Renal pelvis (tissue), 4 donors: Measurements from ENCODE around the gene NT5M. TPM values are rescaled to one million over a fixed set of nuclear protein-coding genes. Genes with fewer than 3 reads are reported as not detected.
"Not testable (repeated sequence)": the region's sequence is repeated elsewhere in the genome, so short reads cannot be mapped to it uniquely, and the experiment has no call there.

Experiments used
- DNase-seq: peaks from one replicate; pipeline ENCODE4 v3.0.0-alpha.2; 2013
- polyA plus RNA-seq, 3 donors: library from polyadenylated mRNA; unstranded; fragments of 120-200 nt; gene quantifications; one replicate each; pipeline ENCODE4 v1.2.1, GENCODE V29; 2013; ENCODE audit not compliant: insufficient read length in 3 of 3

The NT5M gene
- polyA plus RNA-seq, 3 donors, result 5.6 to 5.9 (median 5.8) TPM

GRCh38 chr17:17372856-17373520 is 69.8 kb downstream of the NT5M start:
- DNase-seq, result no peak

DNA sequence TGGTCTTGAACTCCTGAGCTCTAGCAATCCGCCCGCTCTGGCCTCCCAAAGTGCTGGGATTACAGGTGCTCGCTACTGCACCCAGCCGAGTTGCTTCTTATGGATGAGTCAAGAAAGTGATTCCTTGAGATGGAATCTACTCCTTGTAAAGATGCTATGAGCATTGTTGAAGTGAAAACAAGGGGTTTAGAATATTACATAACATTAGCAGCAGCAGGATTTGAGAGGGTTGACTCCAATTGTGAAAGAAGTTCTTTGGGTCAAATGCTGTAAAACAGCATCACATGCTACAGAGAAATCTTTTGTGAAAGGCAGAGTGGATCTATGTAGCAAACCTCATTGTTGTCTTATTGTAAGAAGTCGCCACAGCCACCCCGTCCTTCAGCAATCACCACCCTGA is 72.7 kb downstream of the NT5M start:
- no peak for DNase-seq

DNA sequence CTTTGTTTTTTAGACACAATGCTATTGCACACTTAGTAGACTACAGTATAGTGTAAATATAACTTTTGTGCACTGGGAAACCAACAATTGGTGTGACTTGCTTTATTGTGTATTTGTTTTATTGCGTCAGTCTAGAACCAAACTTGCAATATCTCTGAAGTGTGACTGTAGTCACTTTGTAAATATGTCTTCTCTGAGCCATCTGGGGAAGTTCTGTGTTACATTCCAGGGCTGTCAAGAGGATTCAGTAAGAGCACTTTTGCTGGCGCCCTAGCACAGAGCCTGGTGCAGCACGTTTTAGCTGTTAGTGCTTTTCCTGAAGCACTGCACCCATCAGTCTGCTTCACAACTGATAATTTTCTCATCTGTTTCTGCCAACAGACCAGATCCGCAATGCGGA is 73.2 kb downstream of the NT5M start:
- no peak for DNase-seq

DNA sequence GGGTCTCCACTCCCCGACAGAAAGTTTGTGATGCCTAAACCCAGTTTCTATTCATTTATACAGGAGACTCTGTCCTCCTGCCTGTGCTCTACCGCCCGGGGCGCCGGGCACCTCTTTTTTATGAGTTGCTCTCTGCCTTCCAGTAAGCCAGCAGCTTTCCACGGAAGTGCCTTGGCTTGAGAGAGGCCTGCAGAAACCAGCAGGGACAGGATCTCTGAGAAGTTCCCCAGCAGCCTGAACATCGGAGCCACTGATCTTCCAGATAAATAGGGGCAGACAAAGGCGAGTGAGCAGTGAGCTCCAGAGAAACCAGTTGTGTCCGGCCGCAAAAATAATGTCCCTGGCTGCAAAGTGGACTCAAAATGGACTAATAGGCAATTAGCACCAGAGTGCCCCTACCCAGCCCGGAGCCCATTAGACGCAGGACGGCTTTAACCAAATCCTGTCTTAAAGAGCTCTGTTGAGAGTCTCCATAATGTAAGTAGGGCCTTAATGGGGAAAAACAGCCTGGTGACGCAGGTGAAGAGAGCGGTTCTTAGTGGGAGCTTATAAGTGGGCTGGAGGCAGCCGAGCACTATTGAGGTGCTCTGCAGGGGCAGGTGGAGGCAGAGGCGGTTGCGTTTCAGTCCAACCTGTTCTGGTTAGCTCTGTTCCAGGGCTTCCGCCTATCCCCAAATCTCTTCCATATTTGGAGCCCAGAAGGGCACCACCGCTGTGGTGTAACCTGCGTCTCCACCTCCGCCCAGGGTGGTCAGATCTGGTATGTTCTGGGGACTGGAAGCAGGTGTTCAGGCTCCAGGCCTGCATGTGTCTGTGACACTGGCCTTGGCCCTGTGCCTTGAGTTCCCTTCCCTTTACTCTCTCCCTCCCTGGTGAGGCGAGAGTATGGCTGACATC is 74.1 kb downstream of the NT5M start:
- DNase-seq, result no peak

DNA sequence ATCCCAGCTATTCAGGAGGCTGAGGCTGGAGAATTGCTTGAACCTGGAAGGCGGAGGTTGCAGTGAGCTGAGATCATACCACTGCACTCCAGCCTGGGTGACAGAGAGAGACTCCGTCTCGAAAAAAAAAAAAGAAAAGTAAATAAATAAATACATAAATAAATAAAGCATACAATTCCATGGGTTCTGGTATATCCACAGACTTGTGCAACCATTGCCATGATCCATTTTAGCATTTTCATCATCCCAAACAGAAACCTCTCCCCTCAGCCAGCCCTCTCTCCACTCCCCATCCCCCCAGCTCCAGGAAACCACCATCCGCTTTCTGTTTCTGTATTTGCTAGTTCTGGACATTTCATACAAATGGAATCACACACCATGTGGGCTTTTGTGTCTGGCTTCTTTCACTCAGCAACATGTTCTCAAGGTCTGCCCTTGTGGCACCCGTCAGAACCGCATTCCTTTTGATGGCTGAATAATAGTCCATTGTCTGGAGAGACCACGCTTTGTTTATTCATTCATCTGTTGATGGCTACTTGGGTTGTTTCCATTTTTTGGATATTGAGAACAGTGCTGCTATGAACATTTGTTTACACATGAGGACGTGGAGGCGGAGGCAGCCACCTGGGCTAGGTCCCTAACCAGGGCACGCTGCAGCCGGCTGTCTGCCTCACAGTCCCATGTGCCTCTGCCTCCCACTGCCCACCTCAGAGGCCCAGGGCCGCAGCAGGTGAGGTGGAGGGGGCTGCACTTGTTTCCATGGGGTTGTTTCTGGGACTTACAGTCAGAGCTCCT is 76.2 kb downstream of the NT5M start:
- DNase-seq, result no peak

DNA sequence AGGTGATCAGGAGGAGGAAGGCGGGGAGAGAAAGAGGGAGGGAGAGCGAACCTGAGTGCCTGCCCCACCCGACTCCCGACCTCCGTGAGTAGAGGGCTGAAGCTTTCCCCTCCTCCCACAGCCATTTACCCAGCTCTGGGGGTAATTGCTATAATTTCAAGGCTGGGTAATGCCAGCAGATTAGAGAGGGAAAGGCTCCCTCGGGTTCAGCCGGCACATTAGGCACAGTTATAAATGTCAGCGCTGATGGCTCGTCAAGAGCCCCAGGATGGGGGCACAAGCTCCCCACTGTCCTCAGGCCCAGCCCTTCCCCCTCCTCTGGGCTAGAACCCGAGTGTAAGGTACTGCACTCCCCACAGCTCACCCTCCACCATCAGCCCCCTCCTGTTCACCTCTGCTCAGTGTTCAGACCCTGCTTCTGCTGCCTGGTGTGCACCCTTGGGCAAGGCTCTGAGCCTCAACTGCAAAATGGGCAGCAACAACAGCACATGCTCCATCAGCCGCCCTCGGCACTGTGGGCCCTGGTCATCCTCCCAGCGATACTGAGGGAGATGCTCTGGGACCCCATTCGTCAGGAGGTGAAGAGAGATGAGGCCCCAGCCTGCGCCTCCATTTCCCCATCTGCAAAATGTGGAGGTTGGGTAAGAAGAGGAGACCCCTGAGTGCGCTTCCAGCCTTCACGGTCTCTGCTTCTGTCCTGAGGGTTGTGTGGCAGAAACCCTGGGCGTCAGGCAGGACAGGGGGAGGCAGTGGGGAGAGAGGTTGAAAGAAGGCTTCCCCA is 77.2 kb downstream of the NT5M start:
- no peak for DNase-seq

DNA sequence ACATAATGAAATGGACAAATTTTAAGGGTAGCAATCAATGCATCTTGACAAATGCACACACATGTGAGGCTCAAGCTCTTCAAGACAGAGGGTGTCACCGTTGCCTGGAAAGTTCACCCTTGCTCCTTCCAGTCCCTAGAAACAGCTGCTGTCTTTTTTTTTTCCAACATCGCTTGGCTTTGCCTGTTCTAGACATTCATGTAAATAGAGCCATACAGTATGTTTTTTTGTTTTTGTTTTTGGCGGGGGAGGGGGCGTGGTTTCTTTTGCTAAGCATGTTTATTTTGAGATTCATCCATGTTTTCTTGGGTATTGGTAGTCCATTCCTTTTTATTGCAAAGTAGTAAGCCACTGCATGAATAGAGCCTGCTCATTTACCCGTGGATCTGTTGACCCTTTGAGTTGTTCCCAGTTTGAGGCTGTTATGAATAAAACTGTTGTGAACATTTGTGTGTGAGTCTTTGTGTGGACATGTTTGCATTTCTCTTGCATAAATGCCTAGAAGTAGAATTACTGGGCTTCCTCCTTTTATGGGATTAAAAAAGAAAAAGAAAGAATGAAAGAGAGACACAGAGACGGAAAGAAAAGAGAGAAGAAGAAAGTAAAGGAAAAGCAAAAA is 78.4 kb downstream of the NT5M start:
- DNase-seq, result no peak

DNA sequence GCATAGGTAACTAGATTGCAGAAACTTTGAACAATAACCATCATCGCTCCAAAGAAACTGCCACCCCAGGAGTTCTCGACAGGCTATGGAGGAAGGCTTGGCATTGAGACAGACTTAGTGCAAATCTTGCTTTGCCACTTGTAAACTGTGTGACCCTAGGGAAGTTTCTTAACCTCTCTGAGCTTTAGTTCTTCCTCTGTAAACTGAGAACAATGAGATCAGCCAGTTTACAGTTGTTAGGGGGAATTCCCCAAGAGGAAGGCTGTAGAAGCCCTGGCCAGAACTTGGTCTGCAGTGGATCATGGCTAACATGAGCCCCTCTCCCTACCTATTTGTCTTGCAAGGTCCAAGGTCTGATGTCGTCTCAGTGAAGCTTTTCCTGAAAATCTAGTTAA is 78.9 kb downstream of the NT5M start:
- DNase-seq, result no peak

DNA sequence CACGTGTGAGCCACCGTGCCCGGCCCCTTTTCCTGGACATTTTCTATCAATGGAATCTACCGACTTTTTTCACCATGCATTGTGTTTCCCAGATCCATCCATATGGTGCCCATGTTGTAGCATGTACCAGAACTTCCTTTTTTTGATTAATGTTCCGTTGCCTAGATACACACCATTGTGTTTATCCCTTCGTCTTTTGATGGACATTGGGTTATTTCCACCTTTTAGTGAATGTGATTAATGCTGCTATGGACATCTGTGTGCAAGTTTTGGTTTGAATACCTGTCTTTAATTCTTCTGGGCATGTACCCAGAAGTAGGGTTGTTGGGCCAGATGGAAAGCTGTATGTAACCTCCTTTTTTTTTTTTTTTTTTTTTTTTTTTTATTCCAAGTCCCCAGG is 79.8 kb downstream of the NT5M start:
- DNase-seq, result no peak

DNA sequence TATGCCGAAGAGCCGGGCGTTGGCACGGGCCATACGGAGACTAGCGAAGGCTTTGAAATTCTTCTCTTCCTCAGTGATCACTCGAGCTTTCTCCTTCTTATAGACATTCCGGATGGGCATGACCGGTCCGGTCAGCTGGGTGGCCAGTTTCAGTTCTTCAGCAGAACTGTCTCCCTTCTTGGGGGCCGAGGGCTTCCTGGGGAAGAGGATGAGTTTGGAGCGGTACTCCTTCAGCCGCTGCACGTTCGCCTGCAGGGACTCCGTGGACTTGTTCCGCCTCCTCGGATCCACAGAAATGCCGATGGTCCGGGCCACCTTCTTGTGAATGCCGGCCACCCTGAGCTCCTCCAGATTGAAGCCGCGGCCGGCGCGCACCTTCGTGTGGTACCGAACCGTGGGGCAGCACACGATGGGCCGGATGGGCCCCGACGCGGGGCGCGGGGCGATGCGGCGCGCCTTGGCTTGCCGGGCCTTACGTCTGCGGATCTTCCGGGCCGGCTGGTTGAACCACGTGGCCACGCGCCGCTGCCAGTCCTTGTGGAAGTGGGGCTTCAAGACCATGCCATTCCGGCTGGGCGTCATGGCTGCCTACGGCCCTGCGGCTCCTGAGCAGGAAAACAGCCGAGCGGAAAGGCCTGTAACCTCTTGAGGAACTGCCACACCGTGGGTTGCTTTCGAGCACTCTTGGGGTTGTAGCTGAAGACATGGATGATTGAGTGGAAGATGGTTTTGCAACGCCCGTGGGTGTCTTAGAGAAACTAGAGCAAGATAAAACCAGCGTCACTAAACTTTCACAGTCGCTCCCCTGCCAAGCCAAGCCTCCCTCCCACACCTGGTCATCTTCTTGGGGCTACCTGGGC is 80.5 kb downstream of the NT5M start:
- not testable (repeated sequence) for DNase-seq

GRCh38 chr17:17384291-17384615 is 81.1 kb downstream of the NT5M start:
- DNase-seq, result no peak

GRCh38 chr17:17384961-17385360 is 81.8 kb downstream of the NT5M start:
- no peak for DNase-seq

DNA sequence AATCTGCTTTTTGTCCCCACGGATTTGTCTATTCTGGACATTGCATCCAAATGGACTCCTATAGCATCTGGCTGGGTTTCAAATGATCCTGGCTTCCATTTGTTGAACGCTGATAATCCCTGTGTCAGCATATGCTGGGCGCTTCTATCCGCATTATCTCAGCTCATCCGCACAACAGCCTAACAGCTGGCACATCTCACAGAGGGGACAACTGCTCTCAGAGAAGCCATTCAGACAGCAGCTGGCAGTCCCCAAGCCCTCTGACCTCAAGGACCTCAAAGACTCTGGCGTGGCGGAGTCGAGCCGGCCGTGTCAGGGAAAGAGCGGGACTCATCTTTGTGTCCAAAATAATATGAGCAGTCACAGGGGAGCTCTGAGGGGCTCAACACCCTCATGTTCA is 82.3 kb downstream of the NT5M start:
- DNase-seq, result no peak

GRCh38 chr17:17386094-17386800 is 83.1 kb downstream of the NT5M start:
- no peak for DNase-seq

GRCh38 chr17:17387017-17387497 is 83.9 kb downstream of the NT5M start:
- DNase-seq, result no peak

DNA sequence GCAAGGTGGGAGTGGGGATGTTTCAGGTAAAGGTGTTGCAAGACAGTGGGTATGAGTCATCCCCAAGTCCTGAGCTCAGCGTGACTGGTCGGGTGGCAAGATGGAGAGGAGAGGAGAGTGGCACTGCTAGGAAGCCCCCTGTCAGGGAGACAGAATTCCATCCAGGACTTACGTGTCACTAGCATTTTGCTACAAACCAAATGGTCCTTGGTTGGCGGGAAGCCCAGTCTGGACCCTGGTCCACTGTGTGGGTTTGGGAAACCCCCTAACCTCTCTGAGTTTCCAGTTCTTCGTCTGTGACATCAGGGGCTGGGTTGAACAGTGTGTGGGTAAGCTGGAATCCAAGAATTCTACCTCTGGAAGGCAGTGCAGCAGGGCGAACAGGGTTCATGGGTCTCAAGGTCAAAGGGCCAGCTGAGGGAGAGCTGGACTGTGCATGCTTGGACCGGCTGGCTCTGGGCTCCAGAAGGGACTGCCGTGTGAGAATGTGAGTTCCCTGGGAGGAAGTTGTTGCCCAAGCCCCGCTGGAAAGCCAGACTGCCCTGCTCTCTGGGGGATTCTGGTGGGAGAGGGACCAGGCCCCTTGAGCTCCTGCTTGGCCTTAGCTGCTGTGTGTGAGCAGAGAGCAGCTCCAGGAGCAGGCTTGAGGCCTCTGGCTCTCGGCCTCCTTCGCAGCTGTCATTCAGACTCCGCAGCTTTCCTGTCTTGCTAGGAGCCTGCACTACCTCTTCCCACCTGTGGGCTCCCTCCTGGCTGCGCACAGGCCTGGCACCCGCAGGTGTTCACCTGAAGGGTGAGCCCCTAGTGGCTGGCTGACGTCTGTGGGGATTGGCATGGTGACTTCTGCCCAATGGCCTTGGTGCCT is 84.6 kb downstream of the NT5M start:
- no peak for DNase-seq

GRCh38 chr17:17388657-17389496 is 85.7 kb downstream of the NT5M start:
- DNase-seq, result no peak
